ENCODE results near the gene ETHE1.
"Not testable (repeated sequence)": the region's sequence is repeated elsewhere in the genome, so short reads cannot be mapped to it uniquely, and the experiment has no call there.

ETHE1 gene

GRCh38 chr19:43551399-43552197 lies 24.6 kb upstream of the ETHE1 start:
- no peak for DNase-seq

GRCh38 chr19:43548706-43549105 lies 21.7 kb upstream of the ETHE1 start:
- DNase-seq: no peak

GRCh38 chr19:43547926-43548325 lies 20.9 kb upstream of the ETHE1 start:
- not testable (repeated sequence) for DNase-seq

GRCh38 chr19:43546581-43546980 lies 19.6 kb upstream of the ETHE1 start:
- no peak for DNase-seq

- no peak for DNase-seq
Measured at GRCh38 chr19:43545981-43546380, 19.0 kb upstream of the ETHE1 start.

- DNase-seq: no peak
Measured at GRCh38 chr19:43545276-43545675, 18.3 kb upstream of the ETHE1 start.

GRCh38 chr19:43544077-43544476 lies 17.1 kb upstream of the ETHE1 start:
- no peak for DNase-seq

GRCh38 chr19:43541920-43542650 lies 15.1 kb upstream of the ETHE1 start:
- no peak for DNase-seq

GRCh38 chr19:43540381-43540780 lies 13.4 kb upstream of the ETHE1 start:
- no peak for DNase-seq

- DNase-seq: no peak
Measured at GRCh38 chr19:43538922-43539321, 11.9 kb upstream of the ETHE1 start.

GRCh38 chr19:43534816-43535761 lies 8.1 kb upstream of the ETHE1 start:
- DNase-seq: peak; percentile 50

- no peak for DNase-seq
Measured at GRCh38 chr19:43534305-43534815, 7.4 kb upstream of the ETHE1 start.

- DNase-seq: peak; percentile 98
Measured at GRCh38 chr19:43533546-43534304, 6.7 kb upstream of the ETHE1 start.

- peak; percentile 90 for DNase-seq
Measured at GRCh38 chr19:43532962-43533545, 6.1 kb upstream of the ETHE1 start, which contains the start of gene ZNF575. Gene ZNF575, plus strand, starts transcription at chr19:43533188. Its CDS starts 1,235 bp downstream, at chr19:43534423.

GRCh38 chr19:43532571-43532961 lies 5.6 kb upstream of the ETHE1 start:
- no peak for DNase-seq

- DNase-seq: no peak
Measured at GRCh38 chr19:43527860-43528622, 1.0 kb upstream of the ETHE1 start.

- peak; percentile 45 for DNase-seq
Measured at GRCh38 chr19:43525836-43526771, 897 bp downstream of the ETHE1 start.

GRCh38 chr19:43524922-43525835 lies 1.8 kb downstream of the ETHE1 start:
- peak; percentile 54 for DNase-seq

Measured in CD4-positive, alpha-beta T cell treated with Interleukin-6 for 4 hours (primary cell).